C4-2B (cell line): ENCODE measurements around the gene CYP39A1.

ENCODE experiments used
- H3K27ac ChIP-seq: fragments of 450-650 bp; 2 replicates; pipeline ENCODE4 v1.5.1; 2017
- CTCF ChIP-seq: fragments of 450-650 bp; conservative IDR thresholded peaks from 2 replicates; pipeline ENCODE4 v1.5.1; 2017; ENCODE audit warnings: mild to moderate bottlenecking
- ZFX ChIP-seq: fragments of 450-650 bp; IDR thresholded peaks from 2 replicates; pipeline ENCODE4 v1.6.1; 2017

The CYP39A1 gene

GRCh38 chr6:46586906-46587305 is 65.7 kb downstream of the CYP39A1 start:
- H3K27ac ChIP-seq, result no peak overlapping the region
- TF ChIP-seq CTCF, result no peak
- TF ChIP-seq ZFX, result no peak

- no peak overlapping the region for H3K27ac ChIP-seq
- TF ChIP-seq CTCF (no peak), ZFX (no peak)
These were observed 68.0 kb downstream of the CYP39A1 start for GRCh38 chr6:46584586-46584985.

GRCh38 chr6:46583721-46584120 is 68.9 kb downstream of the CYP39A1 start:
- H3K27ac ChIP-seq, result no peak overlapping the region; the same call in 1 of the 2 replicates
- TF ChIP-seq ZFX, result no peak
- no peak for TF ChIP-seq CTCF

GRCh38 chr6:46583081-46583480 is 69.5 kb downstream of the CYP39A1 start:
- TF ChIP-seq ZFX (no peak), CTCF (no peak)
- no peak overlapping the region; the same call in 1 of the 2 replicates for H3K27ac ChIP-seq

- H3K27ac ChIP-seq, result no peak overlapping the region
These were observed 71.0 kb downstream of the CYP39A1 start for GRCh38 chr6:46581459-46582177.

GRCh38 chr6:46575530-46575929 is 77.1 kb downstream of the CYP39A1 start:
- H3K27ac ChIP-seq, result no peak overlapping the region
- TF ChIP-seq ZFX, result no peak
- TF ChIP-seq CTCF, result no peak

More at GRCh38 chr6:46581459-46582177, 71.0 kb downstream of the CYP39A1 start:
- TF ChIP-seq CTCF (no peak), ZFX (no peak)

GRCh38 chr6:46573140-46573539 is 79.5 kb downstream of the CYP39A1 start:
- TF ChIP-seq ZFX (no peak), CTCF (no peak)
- H3K27ac ChIP-seq, result no peak overlapping the region
